G401 (cell line): Measurements from ENCODE around the gene CCDC88C. TPM values are rescaled to one million over a fixed set of nuclear protein-coding genes. Genes with fewer than 3 reads are reported as not detected.

Experiments
- DNase-seq: peaks from one replicate; pipeline ENCODE4 v3.0.0-alpha.2; 2015; ENCODE audit warnings: low spot score
- in situ Hi-C: cut with HindIII; loops from 2 replicates; pipeline ENCODE4 v1.10.0; 2016; ENCODE audit warnings: low sequenced_read_pairs, mixed read lengths
- total RNA-seq: library from RNA; depleted of rRNA; stranded (reverse); fragments of >200 nt; shearing (Covaris generic); gene quantifications from 2 replicates; pipeline ENCODE4 v1.2.3, GENCODE V29; 2014

The CCDC88C gene
- total RNA-seq, 1 experiment from 2014 or later = 16.9 TPM

DNA sequence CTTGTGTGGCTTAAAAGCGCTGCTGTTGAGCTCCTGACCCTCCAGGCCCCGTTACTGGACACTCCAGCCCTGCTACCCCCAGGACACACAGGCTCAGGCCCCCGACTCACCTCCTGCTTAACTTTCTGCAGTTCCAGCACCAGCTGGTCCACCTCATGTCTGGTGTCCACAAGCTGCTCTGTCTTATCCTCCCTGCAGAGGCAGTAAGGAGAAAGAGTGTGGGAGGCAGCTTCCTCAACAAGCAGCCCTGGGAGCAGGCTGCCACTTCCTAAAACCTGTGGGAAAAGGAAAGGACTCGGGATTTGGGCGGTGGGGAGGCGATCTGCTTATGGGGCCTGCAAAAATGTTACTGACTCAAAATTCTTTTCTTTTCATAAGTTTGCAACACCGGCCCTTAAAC, 79.2 kb downstream of the CCDC88C start:
- no peak for DNase-seq
- in situ Hi-C loops = no loop called here

DNA sequence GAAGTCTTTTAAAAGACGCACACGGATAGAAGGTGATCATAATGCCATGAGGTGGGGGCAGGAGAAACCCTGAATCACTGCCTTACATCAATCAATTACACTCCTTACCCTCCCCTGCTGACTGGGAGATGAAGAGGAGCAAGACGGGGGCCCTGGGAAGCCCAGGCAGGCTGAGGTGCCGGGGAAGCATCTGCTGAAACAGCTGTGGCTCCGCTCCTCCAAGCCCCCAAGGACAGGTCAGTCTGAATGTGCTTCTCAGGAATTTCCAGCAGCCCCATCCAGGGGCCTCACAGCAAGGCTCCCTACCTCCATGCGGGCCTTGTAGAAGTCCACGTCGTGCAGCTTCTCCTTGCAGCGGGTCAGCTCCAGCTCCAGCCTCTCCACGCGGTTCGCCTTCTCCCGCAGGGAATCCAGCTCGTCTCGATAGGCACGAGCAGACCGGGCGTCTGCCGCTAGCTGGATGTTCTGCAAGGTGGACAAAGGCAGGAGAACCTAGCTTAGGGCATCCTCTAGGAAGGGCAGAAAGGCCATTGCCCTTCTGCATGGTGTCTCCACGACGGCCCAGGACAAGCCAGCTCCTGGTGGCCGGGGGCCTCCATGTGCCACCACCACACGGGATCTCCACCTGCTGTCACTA, 79.8 kb downstream of the CCDC88C start:
- DNase-seq = no peak
- in situ Hi-C loops = no loop called here

DNA sequence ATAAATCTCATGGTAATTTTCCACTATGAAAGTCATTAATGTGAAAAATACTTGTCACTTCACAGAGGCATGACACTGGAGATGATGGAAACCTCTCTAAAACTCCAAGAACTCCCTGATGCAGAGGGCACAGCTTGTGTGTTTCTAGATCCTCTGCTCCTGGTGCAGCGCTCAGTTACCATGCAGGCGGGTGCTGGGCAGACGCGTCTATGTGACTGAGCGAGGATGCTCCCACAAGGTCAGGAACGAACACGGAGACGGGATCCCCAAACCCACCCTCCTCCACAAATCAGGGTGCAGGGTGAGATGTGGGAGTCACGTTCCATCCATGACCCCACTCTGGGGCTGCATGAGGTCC, 81.5 kb downstream of the CCDC88C start:
- no peak for DNase-seq
- in situ Hi-C loops = no loop called here

DNA sequence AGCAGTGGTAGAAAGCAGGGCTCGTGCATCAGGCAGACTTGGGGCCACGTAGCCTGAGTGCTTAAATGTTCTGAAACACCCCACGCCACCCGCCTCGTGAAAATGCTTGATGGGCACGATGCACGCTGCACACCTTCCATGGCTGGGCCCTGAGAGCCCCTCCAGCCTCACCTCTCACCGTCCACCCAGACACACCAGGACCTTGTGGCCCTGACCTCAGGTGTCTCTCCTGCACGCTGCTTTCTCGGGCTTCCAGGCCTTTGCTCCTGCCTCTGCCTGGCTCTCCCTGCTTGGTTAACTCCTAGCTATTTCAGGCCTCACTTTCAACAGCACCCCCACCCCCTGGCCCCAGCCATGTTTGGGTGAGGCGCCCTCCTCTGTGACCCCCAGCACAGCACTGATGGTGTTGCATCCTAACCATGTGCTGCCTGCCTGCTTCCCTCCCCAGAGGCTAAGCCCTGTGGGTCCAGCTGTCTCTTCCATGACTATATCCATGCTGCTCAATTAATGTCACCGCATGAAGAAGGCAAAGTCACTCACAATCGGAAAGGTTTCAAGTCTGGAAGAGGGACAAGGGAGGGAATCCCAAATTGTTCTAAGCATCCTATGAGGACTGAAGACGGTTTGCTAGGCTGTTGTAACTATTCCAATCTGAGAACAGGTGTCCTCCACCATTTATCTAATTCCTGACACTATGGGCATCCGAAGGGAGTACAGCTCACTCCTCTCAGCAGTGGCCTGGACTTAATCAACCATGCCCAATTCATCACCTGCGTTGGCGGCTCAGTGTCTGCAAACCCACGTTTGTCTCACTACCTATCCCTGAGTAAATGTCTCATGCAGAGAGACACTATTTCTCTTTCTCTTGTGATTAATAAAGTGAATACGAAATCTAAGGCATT, 82.2 kb downstream of the CCDC88C start:
- in situ Hi-C loops = no loop called here
- no peak for DNase-seq

DNA sequence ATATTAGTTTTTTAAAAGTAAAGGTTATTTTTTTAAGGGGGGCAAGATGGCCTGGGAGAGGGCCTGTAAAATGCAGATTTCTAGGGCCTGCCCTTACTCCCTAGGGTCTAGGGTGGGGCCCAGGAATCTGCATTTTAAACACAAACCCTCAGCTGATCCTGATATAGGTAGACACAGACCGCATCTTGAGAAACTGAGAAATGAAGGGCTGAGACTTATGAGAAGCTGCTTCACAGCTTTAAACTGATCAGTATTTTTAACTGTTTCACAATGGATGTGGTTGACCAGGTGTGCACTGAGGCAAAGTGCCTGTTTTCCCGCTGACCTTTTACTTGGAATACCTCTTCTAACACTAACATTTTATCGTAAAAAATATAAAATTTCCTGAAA, 84.0 kb downstream of the CCDC88C start:
- no peak for DNase-seq
- in situ Hi-C loops = no loop called here

DNA sequence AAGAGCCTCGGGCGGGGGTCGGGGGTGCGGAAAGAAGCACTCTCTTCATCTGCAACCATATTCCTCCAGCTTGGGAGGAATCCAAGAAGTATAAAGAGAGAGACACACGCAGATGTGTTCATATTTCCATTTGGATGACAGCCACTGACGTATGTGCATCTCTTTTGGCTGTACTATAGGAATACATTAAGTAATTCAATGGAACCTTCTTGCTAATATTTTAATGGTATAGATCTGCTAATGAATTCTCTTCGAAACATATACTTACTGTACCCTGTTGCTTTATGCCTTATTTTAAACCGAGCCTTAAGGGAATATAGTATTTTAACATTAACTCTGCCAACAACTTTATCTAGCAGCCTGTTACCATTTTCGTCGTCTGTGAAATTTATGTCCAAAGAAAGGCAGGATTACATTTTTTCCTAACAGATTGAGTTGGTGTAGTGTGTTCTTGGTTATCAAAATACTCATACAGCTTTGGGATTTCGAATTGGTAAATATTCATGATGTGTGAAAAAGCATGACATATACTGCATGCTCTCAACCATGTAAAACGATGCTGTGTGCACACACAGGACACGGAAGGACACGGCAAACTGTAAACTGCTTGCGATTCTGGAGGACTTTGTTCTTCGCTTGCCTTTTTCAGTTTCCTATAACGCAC, 84.5 kb downstream of the CCDC88C start:
- in situ Hi-C loops = no loop called here
- no peak for DNase-seq

DNA sequence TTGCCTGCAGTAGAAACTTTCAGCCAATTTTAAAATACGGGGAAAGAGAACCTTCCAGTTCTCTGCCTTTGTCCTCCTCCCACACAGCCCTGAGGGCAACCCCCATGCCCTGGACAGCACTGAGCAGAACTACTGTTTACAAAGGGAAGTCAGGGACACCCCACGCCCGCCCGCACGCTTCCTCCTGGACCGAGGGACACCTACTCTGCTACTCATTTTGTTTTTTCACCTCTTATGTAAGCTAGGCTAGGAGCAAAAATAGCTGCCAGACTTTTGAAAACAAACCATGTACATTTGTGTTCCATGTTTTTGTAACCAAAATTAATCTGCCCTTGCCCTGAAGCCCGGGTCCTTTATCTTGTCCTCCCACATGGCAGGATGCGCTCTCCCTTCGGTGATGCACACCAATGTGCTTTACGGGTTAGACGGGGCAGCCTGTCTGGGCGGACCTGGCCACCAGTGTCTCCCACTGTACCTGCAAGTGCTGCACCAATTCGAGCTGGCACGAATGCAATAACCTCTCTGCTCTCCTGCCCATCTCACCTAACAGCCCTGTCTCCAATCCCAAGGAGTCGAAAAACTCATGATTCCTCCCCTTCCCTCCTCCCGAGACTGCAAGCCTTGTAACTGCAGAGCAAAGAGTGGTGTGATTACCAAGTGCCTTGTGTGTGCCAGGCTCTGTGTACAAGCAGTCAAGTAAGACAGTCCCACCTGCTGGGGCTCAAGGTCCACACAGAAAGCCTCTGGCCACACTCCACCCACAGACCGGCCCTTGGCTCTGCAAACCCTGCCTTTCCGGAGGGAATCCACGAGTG, 85.2 kb downstream of the CCDC88C start:
- DNase-seq = peak; percentile 8
- in situ Hi-C loops = no loop called here

DNA sequence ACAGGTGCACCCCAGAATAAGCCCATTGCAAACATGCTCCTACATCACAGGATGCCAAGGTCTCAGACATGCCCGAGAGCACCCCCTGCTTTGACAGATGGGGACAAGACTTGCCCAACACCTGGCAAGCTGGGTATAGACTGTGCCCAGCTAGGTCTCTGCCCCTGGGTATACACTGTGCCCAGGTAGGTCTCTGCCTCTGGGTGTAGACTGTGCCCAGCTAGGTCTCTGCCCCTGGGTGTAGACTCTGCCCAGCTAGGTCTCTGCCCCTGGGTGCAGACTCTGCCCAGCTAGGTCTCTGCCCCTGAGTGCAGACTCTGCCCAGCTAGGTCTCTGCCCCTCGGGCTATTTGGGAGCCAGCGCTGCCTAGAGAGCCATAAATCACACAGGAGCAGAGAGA, 85.9 kb downstream of the CCDC88C start:
- DNase-seq = no peak
- in situ Hi-C loops = no loop called here

DNA sequence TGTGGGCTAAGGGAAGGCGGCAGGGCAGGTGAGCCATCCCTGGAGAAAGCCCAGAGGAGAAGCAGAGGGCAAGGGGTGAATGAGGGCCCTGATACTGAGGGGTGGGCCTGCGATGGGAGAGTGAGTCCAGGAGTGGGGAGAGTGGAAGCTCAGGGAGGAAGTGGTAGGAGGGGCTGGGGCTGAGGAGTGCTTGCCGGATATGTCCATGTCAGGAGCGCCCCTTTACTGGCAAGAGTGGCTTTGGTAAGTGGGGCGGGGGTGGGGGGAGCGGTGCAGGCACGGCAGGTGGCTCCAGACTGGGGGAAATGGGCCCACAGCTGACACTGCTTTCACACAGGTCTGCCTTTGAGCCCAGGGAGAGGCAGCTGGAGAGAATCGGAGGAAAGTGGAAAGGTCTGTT, 86.8 kb downstream of the CCDC88C start:
- no peak for DNase-seq
- in situ Hi-C loops = no loop called here

DNA sequence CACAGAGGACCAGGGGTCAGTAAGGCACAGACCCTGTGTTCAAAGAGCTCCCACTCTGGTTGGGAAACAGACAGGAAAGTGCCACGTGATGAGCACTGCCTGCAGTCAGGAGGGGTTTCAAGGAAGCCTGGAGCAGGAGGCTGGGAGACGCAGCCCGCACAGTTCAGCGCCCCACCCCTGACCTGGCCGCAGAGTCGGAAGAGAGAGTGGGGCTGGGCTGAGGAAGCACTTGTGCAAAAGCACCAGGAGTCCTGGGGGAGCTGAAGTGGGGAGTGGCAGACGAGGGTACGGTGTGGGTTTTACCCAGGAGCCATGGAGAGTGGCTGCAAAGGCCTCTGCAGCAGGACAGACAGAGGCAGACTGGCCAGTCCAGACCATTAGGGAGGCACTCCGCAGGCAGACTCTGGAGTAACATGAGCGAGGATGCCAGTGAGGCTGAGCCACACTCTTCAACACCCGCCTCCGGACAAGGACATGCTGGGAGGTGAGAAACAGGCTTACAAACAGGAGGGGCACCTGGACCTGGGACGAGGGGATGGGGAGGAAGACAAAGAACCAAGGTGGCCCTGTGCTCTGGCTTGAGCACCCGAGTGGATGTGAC, 87.4 kb downstream of the CCDC88C start:
- no peak for DNase-seq
- in situ Hi-C loops = no loop called here

DNA sequence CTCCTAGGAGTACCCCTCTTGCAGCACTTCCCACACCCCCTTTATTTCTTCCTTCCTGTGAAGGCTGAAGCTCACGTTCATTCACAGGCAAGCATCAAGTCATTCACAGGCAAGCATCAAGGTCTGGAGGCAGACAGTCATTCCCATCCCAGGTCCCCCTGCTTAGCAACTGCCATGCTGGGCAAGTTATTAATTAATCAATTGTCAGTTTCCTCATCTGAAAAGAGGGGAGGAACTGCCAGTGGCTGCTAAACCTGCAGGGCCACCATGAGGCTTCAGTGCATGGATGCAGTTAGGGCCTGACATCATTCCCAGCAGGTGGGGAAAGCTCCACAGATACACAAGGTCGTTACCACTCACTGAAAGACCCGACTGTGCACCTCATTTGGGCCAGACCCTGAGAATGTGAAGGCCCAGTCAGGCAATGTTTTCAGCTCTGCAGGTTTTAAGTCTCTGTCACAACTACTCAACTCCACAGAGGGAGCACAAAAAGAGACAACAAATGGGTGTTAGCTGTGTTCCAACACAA, 88.1 kb downstream of the CCDC88C start:
- in situ Hi-C loops = no loop called here
- DNase-seq = no peak

DNA sequence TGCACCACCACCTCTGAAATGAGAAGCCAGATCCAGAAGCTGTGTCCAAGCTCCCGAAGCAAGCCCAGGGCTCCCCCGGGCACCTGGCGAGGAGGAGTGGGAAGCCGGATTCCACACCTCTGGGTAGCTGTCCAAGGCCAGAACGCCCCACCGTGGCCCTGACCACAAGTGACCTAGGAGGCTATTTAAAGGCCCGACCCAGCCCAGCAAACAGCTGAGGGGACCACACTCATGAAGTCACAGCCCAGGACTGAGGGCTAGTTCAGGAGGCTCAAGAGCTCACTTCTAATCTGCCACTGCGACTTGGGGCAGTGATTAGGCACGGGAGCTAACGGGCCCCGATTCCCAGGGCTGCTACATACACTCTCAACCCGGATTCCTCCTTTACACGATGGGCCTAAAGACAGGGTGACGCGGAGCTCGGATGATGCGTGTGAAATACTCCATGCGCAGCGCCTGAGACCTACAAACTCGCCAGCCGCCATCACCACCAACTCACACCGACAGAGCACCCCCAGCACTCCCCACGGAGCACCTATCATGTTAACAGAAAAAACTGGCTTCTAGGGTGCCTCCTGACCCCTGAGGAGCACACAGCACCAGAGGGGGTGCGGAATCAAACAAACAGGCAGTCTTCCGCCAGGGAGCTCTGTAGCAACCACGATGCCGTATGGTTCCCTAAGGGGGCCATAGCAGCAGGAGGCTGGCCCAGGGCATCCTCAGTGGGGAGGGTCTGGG, 89.1 kb downstream of the CCDC88C start:
- DNase-seq = no peak
- in situ Hi-C loops = no loop called here

DNA sequence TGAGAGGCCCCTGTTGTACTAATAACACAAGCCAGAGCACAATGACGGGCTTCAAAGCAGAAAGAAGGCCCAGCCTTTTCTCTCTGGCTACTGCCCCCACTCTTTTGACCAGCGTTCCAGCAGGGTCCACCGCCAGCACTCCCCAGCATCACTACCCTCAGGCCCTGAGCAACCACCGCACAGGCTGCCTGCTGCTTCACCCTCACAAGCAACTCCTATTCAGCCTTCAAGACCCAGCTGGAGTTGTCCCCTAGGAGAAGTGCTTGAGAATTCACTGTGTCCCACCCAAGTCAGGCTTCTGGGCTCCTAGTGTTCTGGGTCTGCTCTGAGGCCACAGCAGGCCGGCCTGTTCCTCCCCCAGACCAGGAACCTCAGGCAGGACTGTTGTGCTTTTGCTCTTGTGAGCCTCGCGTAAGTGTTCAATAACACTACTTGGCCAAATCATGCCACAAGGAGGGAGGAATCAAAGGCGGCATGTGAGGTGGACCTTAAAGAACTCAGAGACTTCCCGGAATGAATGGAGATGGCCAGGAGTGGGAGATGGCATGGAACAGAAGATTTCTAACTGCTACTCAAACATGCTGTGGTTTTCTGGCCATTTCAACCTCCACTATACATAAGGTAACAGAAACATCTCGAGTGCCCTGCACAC, 89.8 kb downstream of the CCDC88C start:
- no peak for DNase-seq
- in situ Hi-C loops = no loop called here

DNA sequence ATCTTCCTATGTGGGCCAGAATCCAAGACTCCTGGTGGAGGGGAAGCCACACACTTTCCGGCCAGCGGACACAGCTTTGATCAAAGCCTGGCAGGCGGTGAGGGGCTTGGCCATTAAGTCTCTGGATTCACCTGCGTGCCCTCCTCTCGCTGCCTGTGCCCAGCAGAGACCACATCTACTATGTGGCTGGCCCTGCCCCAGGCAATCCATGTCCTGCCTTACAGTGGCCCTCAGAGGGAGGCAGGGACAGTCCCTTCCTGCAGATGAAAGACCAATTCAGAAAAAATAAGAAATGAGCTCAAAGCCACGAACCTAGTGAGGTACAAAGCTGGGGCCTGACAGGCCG, 90.4 kb downstream of the CCDC88C start:
- peak; percentile 41 for DNase-seq
- in situ Hi-C loops = no loop called here

DNA sequence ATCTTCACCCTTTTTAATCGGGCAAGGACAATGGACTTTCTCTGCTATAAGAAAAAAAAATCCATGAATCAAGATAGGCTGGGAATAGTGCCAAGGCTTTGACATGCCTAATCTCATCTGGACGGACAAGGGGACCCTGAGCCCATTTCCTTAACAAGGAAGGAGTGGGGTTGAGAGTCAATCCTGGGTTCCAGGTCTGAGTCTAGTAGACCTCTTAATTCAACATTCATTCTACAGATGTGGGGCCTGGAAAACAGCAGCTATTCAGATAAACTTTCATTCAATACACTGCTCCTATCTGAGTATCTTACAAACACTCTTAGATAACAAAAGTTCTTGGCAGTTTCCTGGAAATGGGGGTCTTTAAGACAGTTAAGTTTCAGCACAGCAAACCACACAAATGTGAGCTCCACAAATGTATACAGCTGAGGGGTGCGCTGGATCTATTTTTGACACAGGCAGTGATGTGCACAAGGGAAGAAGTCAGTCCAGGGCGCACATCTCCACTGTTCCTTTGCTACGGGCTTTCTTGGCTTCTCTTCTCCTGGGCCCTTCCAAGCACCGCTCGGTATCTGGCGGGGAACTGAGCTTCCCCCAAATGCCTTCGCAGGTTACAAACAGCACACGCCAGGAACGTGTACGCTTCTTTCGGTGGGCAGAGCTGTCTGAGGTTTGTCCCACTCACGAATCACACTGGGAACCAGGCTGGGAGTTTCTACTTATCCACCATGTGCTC, 90.9 kb downstream of the CCDC88C start:
- no peak for DNase-seq
- in situ Hi-C loops = no loop called here

DNA sequence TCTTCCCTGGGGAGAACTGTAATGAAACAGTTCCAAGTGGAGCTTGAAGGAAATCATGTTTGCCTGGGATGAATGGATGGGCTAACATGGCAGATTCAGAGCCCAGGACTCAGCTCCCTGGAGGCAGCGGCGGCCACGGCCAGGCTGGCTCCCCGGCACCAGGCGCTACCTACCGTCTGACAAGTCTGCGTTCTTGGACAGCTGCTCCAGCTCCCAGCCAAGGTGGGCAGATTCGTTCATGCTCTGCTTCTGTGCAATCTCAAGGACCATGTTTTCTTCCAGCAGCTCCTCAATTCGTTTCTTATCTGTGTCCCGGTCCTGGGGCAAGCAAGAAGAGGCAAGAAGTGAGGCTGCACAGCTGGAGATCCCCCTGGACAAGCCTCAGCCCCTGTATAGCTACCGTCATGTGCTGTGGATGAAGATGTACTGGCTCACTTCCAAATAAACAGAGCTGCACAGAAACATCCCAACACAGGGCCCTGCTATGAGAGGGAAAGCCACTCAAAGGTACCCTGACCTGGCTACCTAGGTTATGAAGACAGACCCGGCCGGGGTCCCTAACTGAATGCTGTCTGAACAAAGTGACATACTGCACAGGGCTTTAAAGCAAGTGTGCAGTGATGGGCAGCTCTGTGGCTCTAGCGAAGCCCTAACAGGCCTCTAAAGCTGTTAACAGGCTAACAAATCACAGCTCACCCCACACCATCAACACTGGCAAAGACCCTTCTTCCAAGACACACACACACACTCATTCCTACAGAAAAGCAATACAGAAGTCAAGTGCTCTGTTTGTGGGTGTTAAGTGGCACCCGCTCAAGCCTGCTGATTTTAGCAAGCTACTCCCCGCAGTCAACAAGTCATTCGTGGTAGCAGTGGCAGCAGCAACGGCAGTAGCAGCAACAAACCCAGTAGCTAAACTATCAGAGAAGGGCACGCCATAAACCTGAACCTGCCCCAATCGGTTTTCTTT, 92.7 kb downstream of the CCDC88C start:
- in situ Hi-C loops = no loop called here

More for the DNA sequence above, 92.7 kb downstream of the CCDC88C start:
- no peak for DNase-seq
